HEK293T (cell line): ENCODE results near the gene NR4A2.

ENCODE experiments used
- BHLHE40 ChIP-seq: fragments of 450-650 bp; IDR thresholded peaks from 2 replicates; pipeline ENCODE4 v1.6.1; 2016; ENCODE audit warnings: mild to moderate bottlenecking, moderate library complexity, borderline replicate concordance
- SP1 ChIP-seq: fragments of 450-650 bp; IDR thresholded peaks from 2 replicates; pipeline ENCODE4 v1.6.1; 2017
- ZNF384 ChIP-seq: fragments of 450-650 bp; IDR thresholded peaks from 2 replicates; pipeline ENCODE4 v1.6.1; 2016

- TF ChIP-seq SP1 (no peak), ZNF384 (no peak), BHLHE40 (no peak)
Observed at GRCh38 chr2:156379071-156379470, 46.5 kb upstream of the NR4A2 start.
